ENCODE results near the gene ZIC2.

Gene ZIC2

DNA sequence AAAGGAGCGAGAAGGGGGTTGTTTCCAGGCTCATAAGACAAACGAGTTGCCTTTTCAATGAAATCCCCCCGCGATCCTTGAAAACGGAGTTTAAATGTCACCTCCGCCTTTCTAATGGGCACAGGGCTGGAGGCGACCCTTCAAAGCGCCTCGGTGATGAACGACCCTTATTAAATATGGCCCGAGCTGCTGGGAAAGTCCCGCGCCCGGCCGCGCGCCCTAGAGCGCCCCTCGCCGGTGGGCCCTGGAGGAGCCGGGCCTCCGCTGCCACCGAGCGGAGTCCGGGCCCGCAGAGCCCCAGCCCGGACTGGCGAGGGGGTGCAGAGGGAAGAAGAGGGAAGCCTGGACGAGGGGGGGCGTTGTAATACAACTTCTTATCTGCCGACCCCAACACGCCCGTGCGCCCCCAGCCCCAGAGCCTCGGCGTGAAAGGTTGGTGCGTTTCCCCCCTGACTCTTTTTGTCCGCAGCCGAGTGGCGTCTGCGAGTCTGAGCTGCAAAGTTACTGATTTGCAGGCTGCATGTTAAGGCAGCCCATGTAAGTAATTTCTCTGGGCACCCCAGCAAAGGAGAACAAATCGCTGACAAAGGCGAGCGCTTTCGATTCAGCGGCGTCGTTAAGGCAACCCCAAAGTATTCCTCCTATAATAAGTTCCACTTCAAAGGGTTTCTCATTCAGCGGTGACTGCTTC, 21.9 kb upstream of the ZIC2 start:
- no peak for DNase-seq (ENCODE audit: low spot score)

DNA sequence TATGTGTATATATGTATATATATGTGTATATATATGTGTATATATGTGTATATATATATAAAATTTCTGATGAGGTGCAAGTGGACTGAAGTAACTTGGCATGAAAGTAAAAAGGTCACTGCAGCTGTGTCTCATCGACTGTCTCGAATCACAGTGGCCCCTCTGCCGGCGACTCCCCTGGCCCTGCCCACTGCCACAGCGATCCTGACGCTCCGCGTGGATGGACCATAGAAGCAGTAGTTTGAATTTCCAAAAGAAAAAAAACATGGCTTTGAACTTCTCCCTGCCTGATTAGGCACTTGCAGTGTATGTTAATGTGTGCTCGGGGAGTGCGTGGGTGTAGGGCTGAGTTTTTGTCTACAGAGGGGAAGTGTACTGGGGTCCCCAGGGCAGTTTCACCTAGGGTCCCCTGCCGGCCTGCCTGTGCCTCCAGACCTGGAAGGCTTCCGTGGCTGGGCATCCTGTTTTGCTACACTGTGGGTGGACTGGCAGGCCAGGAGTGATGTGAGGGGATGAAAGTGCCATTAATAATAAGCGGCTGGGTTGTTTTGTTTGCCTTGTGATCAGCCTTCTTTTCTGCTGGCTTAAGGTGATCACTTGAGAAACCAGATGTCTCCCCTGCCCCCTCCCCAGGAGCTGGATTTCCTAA, 20.8 kb upstream of the ZIC2 start:
- DNase-seq (ENCODE audit: low spot score), result no peak

DNA sequence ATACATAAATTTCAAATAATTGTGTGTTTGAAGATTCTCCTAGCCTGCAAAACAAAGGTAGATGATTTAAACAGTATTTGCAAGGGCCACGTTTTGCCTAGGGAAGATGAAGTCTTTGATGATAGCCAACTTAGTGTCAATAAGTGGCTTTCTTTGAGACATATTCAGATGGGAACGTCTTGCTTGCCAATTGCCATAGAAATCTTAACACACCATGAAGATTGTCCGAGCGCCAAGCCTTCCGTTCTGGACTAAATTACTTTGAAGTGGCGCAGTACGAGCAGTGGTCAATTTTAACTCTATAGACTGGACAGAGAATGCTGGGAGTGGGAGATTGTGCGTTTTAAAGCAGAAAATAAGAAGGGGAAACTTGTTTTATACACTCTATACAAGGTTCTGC, 19.9 kb upstream of the ZIC2 start:
- no peak for DNase-seq (ENCODE audit: low spot score)

DNA sequence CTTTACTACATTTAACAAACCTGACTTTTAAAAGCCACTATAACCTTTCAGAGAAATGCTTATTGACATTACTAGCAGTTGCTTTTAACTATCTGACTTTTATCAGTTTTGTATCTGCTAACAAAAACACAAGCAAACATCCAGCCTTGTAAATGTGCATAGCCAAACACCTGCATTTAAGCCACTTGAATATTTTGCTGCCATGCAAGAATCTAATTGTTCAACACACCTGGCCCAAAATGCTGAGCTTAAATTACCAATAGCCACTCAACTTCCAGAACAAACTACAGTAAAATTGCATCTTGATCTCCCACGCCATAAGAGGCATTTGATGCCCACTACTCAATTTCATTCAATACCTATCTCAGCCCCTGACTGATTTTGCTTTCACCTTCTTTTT, 19.3 kb upstream of the ZIC2 start:
- DNase-seq (ENCODE audit: low spot score), result no peak

DNA sequence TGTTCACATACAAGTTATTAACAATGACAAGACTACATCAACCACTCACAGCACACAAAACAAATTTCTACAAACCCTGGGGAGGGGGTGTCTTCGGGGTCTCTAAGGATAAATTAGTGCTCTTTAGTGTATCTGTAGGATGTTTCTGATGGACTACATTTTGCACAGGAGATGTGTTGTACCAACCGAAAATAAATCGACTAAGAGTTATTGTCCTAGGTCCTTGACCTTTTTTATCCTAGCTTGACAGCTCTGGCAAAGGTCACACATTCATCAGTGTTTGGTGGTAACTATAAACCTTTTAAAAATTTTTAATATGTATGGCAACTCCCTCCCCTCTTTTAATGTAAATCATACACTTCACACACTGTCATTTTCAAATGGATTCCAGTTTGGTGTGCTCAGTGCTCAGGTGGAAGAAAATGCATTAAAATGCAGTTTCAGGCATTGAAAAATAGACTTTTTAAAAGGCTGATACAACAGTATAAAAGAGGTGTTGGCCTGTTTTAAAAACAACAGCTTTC, 17.7 kb upstream of the ZIC2 start:
- no peak for DNase-seq (ENCODE audit: low spot score)

DNA sequence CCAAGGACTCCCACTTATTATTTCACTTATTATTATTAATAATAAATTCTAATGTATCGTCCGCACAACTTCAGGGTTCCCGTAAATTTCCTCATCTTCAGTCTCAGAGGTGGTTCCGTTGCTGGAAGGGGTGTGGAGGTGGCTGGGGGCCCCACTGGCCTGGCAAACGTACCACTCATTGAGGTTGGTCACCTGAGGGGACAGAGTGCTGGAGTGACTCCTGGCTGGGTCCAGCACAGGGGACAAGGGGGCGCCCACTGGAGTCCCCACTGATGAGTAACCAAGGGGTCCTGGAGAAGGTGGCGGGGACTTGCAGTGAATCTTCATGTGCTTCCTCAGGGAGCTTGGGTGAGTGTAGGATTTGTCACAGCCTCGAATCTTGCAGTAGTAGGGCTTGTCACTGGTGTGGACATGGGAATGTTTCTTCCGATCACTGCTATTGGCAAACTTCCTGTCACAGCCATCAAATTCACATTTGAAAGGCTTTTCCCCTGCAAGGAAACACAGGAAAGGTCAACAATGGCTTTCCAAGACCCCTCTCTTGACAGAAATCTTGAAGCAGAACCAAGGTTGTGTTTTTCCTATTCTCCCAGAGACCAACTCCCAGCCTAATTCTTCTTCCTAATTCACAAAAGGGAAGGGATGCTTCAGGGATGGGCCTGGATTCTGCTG, 16.1 kb upstream of the ZIC2 start:
- DNase-seq (ENCODE audit: low spot score), result no peak

DNA sequence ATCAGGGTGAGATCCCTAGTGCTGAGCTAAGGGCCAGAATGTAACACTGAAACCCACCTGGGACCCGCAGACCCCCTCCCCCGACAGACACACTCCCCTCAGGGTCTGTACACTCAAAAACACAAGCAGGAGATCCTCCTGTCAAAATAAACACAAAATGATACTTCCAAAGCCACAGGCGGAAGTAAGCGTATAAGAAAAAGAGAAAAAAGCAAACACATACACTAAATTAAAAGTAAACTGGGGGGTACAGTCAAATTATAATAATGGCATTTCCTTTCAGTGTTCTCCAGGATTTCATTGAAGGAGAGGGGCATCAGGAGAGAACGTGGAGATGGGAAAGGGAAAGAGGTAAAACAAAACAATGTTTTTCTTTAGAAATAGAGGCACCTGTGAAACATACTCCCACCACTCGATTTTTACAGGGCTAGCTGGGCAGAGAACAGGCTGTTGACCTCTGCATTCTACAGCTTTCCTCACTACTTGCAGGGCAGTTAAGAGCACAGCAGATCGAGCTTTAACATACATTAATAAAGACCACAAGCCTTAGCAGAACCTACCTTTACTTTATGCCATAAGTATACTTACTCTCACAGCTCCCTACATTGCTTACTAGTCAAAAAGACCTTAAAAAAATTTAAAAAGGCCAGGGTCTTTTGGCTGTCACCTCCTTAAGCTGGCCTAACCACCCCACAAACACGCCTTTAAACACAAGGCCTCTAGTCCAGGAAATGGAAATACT, 15.3 kb upstream of the ZIC2 start:
- DNase-seq (ENCODE audit: low spot score), result no peak

DNA sequence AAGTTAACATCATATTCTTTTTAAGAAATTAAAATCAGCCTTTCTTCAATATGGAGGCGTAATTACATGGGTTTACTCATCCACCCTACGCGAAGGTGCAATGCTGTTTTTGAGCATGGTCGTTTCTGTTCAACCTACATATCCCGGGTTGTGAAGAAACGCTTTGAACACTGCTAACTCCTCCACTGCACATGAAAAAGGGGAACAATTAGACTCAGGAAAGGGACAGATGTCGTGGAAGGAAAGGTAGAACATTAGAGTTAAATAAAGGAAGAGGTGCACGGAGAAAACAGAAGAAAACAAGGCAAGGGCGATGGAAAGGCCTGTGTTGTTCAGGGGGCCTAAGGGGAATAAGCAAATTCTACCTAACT, 14.1 kb upstream of the ZIC2 start:
- DNase-seq (ENCODE audit: low spot score), result no peak

DNA sequence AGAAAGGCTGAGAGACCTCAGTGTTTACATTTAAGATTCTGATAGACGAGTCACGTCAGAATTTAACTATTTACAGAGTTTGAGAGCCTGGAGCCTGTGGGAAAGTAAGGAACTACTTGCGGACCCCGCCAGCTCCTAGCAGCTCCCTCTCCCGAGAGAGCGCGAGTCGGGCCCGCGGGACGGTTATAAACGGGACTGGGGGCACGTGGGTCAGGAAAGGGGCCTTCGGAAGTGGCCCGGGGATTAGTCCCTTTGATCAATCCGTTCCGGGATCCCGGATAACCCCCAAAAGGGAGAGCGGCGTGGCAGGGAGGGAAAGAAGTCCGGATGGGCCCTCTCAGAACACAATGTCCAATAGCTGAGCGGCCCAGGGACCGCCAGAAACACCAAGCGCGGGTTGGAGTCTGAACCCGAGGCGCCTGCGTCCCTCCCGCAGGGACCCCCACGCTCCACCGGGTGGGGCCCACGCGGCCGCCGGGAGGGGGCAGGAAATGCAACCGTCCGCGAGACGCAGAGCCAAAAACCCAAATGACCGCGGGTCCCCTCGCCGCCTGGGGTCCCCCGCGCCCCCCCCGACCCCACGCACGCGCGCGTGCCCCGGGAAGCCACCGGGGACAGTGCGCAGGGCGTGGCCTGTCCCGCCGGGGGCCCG, 13.6 kb upstream of the ZIC2 start:
- no peak for DNase-seq (ENCODE audit: low spot score)

DNA sequence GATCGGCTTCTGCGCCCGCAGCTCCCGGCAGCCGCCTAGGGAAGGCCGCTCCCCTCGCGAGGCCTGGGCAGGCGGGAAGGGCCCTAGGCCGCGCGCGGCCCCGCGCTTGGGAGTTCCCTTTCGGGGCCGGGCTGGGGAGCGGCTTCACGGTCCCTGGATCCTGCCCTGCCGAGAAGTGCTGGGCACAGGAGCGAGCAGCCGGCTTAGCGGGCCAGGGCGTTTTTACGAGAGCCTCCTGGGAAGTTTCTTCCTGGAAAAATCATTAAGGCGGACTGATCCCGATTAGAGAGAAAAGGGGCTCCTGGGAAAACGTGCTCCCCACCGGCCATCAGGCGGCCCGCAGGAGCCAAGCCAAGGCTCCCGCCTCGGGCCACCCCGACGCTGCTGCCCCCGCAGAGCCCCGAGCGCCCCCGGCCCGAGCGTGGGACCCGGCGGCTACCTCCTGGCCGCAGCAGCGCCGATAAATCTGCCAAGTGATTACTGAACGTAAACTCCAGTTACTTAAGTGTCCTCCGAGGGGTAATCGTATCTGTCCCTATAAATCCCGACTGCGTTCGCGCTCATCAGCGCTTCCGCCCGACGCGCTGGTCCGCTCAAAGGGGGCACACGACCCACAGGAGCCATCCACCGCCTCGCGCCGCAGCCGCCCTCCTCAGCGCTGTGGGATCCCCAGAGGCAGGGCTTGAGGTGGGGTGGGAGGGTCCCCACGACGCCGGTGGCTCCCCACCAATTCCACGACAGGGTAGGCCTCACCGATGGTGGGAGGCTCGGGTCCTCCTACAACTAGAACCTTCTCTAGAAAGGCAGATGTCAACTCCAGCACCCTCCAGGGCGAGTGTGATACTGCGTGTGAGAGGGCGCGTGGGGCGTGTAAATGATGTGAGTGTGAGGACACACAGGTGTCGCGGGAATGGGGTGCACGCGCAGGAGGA, 12.8 kb upstream of the ZIC2 start:
- DNase-seq (ENCODE audit: low spot score), result no peak

DNA sequence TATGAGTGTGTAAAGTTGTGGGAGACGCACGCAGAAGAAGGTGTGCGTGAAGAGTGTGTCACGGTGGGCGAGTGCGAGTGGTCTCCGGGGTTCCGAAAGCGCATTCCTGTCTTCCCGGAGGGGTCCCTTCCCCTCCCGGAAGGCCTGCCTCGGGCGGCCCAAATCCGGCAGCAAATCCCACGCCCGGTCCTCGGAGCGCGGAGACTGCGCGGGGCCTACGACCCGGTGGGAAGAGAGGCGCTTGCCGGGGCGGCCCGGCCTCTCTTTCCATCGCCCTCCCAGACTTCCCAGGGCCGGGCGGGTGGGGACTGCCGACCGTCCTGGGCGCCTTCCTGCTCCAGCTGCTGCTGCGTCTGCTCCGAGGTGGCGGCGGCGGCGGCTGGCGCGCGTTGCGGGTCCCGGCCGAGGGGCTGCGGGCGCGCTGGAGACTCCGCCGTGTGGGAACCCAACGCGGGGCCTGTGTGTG, 12.1 kb upstream of the ZIC2 start:
- no peak for DNase-seq (ENCODE audit: low spot score)

DNA sequence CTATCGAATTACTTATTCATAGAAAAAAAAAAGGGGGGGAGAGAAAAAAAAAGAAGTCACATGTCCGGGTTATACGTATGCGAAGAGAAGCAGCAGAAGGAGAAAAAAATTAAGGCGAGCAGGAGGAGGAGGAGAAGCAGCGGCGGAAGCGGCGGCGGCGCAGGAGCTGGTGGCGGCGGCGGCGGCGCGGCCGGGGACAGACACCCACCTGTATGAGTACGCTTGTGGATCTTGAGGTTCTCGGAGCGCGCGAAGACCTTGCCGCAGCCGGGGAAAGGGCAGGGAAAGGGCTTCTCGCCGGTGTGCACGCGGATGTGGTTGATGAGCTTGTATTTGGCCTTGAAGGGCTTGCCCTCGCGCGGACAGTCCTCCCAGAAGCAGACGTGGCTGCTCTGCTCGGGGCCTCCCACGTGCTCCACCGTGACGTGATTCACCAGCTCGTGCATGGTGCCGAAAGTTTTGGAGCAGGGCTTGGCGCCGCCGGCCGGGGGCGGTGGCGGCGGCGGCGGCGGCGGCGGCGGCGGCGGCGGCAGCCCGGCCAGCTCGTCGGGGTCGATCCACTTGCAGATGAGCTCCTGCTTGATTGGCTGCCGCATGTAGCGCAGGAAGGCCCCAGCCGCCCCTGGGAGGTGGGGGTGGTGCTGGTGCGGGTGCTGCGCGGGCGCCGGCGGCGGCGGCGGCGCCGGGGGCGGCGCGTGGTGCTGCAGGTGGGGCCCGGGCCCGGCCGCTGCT, 11.5 kb upstream of the ZIC2 start:
- DNase-seq (ENCODE audit: low spot score), result no peak

DNA sequence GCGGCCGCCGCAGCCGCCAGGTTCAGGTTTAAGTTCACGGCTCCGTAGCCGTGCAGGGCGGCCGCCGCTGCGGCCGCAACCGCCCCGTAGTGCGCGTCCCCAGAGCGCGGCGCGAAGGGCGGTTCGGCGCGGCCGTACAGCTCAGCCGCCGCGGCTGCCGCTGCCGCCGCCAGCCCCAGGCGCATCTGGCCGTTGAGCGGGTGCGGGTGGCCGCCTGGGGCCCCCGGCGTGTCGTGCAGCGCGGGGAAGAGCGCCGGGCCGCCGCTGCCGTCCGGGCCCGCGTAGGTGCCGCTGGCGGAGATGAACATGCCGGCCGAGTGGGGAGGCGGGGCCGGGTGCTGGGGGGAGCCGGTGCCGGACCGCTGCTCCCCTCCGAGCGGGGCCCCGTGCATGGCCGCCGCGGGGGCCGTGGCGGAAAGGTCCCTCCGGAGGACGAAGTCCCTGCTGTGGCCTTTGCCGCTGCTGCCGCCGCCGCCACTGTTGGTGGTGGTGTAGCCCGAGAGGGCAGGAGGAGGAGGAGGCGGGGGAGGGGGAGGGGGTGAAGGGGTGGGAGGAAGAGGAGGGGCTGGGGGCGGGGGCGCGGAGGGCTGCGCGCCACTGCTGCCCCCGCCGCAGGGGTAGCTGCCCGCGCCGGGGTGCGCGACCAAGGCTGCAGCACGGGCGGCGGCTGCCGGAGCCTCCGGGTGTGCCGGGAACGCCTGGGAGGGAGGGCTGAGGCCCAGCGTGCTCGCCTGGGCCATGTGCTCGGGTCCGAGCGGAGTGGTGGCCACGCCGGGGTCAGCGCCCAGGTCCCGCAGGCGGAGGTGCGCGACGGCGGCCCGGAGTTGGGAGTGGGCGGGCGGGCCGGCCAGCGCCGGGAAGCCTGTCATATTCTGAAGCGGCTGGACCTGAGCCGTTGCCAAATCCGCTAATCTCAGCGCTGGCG, 10.7 kb upstream of the ZIC2 start:
- no peak for DNase-seq (ENCODE audit: low spot score)

DNA sequence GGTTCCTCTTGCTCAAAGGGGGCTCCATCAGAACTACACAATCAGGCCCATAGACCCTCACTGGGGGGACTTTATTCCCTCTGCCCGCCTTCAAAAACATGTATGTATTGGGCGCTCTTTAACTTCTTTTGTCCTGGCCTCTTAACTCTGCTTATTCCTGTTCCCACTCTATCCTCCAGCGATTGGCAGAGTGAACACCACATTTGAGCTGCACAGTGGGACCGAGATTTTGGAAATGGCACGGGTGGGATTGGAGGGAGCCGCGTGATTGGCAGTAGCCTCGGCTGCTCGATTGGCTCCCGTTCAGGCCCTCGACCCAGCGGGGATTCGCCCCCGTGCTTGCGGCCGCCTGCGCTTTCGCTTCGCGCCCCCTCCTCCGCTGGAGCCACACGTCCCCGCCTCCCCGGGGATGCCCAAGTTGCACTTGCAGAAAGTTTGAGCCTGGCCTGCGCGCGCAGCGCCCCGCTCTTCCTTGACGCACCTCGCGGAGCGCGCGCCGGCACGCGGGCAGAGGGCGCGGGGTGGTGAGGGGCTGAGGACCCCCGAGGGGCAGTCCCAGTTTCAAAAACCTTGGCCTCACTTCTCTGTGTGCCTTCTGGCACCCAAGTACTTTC, 9.9 kb upstream of the ZIC2 start, which contains the start of gene ZIC5:
Gene ZIC5 (minus strand): TSS at position 192 of the 614 bp plus-strand sequence. CDS start 164 bp downstream, at position 28.
- no peak for DNase-seq (ENCODE audit: low spot score)

DNA sequence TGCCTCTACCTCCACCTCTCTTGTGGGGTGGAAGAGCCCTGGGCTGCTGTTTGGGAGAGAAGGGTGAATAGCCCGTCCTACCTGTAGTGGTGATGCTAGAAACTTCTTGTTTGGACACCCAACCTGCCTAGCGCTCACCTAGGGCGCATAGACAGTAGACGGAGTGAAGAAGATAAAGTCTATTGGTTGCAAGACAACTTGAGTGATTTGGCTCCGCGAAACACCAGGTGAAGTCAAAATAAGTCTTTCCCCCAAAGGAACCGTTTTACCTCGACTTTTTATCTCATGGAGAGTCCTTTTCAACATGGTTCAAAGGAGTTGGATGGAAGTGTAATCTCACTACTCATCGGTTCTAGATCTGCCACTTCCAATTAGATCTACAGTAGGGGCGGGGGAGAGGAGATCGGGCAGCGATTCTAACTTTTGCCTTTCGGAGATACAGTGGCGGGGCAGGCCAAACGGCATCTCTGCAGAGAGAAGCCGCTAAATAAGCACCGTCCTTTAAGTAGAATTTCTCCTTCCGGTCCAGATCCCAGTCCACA, 9.3 kb upstream of the ZIC2 start:
- no peak for DNase-seq (ENCODE audit: low spot score)

DNA sequence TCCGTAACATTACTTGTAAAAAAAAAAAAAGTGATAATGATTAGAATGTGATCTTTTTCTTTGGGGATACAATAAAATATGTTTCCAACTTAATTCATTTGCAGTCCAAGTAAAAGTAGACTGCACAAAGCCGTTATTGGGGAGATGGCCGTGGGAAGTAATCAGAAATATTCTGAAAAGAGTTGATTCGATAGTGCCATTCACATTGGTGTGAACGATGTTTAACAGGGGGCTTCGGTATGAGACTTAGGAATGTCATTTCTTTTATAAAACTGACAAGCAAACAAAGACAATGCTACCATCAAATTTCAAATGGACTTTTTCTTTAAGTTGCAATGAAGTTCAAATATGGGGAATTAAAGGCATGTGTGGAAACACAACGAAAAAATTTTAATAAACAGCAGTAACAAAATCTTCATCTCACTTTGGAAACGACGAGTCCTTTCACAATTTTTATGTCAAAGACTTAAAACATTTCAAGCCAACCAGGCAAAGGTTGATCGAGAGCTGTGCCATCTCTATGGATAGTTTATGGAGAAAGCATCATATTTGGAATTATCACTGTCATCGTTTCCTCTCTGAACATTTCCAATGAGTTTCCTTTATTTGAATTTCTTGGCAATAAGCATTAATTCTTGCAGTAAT, 8.3 kb upstream of the ZIC2 start:
- no peak for DNase-seq (ENCODE audit: low spot score)

DNA sequence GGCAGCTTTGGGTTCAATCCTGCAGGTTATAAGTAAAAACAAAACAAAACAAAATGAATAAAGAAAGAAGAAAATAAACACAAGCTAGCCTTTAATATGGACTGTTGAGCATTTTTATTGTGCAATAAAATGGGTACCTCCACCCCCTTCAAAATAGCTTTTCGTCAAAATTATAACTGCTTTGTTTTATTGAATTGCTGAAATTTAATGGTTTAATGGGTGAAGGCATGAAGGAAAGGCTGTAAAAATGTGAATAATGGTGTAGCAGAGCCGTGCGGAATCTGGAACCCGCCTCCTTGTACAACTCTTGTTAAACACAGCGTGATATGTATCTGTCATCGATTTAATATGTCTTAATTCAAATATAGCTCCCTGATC, 7.8 kb upstream of the ZIC2 start:
- DNase-seq (ENCODE audit: low spot score), result no peak
